VCaP (cell line): ENCODE measurements around the gene PNO1.
"Not testable (repeated sequence)": the region's sequence is repeated elsewhere in the genome, so short reads cannot be mapped to it uniquely, and the experiment has no call there.

Source experiments
- H3K27ac ChIP-seq: fragments of 450-650 bp; 2 replicates; pipeline ENCODE4 v1.5.1; 2017
- TF ChIP-seq, protein P1 (sequence below): fragments of 450-650 bp; conservative IDR thresholded peaks from 2 replicates; pipeline ENCODE4 v1.5.1; 2017; ENCODE audit warnings: mild to moderate bottlenecking, moderate library complexity

PNO1 gene

DNA sequence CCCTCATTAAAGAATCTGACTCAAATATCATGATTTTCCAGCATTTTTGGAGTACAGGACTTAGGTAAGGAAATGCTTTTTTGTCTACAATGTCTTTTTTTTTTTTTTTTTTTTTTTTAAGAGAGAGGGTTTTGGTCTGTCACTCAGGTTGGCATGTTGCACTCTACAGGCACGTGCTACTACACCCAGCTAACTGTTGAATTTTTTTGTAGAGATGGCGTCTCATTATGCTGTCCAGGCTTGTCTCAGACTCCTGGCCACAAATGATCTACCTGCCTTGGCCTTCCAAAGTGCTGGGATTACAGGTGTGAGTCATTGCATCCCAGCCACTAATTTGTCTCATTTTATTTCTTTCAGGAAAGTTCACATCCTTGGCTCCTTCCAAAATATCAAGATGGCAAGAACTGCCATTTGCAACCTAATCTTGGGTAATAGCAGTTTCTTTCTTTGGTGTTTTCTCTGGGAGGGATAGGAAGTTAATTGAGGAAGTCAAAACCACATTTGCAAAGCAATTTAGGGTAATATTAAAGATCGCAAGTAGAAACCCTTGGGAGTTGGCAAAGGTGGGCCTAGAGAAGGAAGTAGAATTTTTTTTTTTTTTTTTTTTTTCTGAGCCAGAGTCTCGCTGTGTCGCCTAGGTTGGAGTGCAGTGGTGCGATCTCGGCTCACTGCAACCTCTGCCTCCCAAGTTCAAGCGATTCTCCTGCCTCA is 15.5 kb downstream of the PNO1 start:
- TF ChIP-seq, protein P1, sequence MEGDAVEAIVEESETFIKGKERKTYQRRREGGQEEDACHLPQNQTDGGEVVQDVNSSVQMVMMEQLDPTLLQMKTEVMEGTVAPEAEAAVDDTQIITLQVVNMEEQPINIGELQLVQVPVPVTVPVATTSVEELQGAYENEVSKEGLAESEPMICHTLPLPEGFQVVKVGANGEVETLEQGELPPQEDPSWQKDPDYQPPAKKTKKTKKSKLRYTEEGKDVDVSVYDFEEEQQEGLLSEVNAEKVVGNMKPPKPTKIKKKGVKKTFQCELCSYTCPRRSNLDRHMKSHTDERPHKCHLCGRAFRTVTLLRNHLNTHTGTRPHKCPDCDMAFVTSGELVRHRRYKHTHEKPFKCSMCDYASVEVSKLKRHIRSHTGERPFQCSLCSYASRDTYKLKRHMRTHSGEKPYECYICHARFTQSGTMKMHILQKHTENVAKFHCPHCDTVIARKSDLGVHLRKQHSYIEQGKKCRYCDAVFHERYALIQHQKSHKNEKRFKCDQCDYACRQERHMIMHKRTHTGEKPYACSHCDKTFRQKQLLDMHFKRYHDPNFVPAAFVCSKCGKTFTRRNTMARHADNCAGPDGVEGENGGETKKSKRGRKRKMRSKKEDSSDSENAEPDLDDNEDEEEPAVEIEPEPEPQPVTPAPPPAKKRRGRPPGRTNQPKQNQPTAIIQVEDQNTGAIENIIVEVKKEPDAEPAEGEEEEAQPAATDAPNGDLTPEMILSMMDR: no peak
- H3K27ac ChIP-seq: no peak overlapping the region

DNA sequence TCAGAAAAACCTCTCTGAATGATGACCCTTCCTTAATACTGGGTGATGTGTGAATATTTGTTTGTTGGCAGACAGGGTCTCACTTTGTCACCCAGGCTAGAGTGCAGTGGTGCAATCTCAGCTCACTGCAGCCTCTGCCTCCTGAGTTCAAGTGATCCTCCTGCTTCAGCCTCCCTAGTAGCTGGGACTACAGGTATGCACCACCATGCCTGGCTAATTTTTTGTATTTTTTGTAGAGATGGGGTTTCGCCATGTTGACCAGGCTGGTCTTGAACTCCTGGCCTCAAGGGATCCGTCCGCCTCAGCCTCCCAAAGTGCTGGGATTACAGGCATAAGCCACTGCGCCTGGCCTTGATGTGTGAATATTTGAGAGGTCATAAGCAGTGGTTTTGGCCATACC is 17.5 kb downstream of the PNO1 start:
- H3K27ac ChIP-seq: not testable (repeated sequence)

DNA sequence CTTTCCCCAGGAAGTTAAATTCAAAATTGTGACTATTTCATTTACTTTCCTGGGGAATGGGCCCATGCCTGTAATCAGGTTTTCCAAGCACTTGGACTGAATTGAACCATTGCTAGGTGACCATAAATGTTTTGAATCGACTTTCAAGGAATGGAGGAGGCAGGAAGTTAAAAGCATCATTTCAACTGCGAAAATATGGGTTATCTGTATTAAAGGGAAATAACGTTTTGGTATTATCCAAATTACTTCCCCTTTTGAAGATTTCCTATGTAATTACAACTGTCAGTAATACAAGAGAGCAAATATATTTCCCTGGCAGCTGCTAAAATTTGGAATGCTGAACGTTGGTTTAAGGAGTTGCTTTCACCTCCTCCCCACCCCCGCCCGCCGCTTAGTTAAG is 19.0 kb downstream of the PNO1 start:
- H3K27ac ChIP-seq: no peak overlapping the region
- TF ChIP-seq, protein P1: no peak

DNA sequence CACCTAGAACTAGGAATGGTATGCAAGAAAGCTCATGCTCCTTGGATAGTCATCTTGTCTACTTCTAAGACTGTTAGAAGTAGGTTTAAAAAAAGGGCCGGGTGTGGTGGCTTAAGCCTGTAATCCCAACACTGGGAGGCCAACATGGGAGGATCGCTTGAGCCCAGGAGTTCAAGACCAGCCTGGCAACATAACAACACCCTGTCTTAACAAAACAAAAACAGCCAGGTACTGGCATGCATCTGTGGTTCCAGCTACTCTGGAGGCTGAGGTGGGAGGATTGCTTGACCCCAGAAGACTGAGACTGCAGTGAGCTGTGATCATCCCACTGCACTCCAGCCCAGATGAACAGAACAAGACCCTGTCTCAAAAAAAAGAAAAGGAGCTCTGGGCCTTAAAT is 19.9 kb downstream of the PNO1 start:
- TF ChIP-seq, protein P1: no peak
- H3K27ac ChIP-seq: no peak overlapping the region

DNA sequence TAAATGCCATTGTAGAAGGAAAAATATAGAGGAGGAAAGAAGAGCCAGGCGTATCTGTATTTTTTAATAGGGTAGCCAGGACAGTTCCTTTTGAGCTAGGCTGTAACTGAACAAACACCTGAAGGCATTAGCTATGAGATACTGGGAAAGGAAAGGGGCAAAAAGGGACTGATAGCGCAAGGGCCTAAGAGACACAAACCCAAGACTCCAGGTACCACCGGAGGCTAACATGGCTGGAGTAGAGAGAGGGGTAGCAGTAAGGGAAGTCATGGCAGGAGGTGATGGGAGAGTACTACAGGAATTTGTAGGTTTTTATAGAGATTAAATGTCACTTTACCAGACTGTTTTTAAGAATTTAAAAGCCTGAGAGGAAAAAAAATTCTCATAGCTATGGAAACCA is 20.7 kb downstream of the PNO1 start:
- TF ChIP-seq, protein P1: no peak
- no peak overlapping the region for H3K27ac ChIP-seq

DNA sequence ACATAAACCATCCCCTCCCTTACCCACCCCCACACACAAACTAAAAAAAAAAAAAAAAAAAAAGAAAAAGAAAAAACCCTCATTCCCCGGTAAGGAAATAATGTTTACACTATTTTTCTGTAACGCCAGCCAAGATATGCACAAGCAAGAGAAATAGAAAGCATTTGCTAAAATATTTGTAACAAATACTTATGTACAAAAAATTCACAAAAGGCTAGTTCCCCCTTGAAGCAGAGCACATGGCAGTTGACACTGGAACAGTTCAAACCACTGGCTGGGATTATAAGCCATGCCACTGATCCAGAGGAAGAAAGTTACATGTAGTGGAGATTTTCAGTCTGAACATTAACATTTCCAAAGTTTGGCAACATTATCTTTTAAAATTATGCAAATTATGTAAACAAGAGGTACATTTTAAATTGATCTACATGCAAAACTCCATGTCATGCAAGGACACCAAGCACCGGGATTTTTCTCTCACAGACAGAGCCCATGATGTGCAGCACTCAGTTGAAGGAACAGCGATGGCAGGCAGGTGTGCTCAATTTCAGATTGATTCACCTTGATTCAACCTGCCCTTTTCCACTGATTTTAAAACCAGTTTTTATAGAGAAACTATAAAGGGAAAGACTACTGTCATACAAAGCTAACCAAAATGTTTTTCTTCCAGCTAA is 21.4 kb downstream of the PNO1 start:
- TF ChIP-seq, protein P1: no peak
- no peak overlapping the region for H3K27ac ChIP-seq

DNA sequence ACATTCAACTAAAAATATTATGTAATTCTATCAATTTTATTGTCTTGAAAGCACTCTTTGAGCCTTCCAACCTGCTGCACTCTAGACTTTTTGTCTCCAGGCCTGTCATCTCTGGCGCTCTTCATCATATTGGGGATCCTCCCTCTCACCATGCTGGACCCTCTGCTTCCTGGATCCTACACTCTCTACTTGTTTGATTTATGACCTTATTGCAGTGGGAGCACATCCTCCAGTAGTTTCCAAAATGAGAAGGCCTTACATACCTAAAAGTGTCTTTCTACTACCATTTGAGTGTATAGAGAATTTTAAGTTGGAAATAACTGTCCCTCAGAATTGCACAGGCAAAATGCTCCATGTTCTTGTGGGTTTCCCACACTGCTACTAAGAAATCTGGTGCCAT is 25.2 kb downstream of the PNO1 start:
- TF ChIP-seq, protein P1: no peak
- no peak overlapping the region for H3K27ac ChIP-seq

DNA sequence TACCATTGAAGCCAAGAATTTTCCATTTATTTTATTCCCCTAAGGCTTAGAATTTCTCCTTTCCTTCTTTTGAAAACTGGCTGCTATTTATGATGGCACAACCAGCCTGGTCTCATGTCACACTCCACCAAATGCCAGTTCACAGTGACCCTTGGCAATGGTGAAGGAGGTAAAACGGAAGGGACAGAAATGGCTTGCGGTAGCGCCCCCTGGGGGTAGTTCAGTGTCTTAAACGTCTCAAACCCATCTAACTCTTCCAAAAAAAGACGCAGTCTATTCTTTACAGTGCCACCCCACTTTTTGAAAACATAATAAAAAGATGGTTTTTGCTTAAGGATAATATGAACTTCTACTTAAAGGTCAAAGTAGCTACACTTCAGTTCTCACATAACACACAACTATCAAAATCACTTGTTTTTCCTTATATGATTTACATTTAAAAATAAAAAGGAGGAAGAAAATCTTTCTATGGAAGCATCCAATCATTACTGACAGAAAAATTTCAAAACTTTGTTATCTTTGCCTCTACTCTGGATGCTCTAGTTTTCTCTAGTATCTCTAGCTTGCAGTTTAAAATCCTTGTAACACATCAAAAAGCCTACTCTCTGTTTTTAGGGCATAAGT is 28.0 kb downstream of the PNO1 start:
- H3K27ac ChIP-seq: no peak overlapping the region
- TF ChIP-seq, protein P1: peak; percentile 67
